Right renal pelvis (tissue), 4 donors: ENCODE results near the gene DIP2C. TPM values are rescaled to one million over a fixed set of nuclear protein-coding genes. Genes with fewer than 3 reads are reported as not detected.
A peak's percentile ranks its signal among the peaks of the same experiment; 100 is the strongest.
"Not testable (repeated sequence)": the region's sequence is repeated elsewhere in the genome, so short reads cannot be mapped to it uniquely, and the experiment has no call there.

ENCODE experiments used
- DNase-seq, 4 donors: peaks; one replicate each; pipeline ENCODE4 v3.0.0-alpha.2; 2013; ENCODE audit warnings: low read depth in 4 of 4, low spot score in 3 of 4, missing footprints in 1 of 4
- polyA plus RNA-seq, 4 donors: library from polyadenylated mRNA; unstranded; fragments of 120-200 nt; gene quantifications; one replicate each; pipeline ENCODE4 v1.2.1, GENCODE V29; 2013; ENCODE audit not compliant: insufficient read length in 4 of 4

DIP2C gene
- polyA plus RNA-seq, 4 donors = 19.6 to 22.4 (median 21.1) TPM

GRCh38 chr10:307659-308058 is 381.8 kb downstream of the DIP2C start:
- no peak for DNase-seq

- peak; percentile 23 to 57 (median 42) for DNase-seq
These were observed 382.7 kb downstream of the DIP2C start for GRCh38 chr10:306675-307185.

GRCh38 chr10:306007-306674 is 383.3 kb downstream of the DIP2C start:
- no peak for DNase-seq

DNA sequence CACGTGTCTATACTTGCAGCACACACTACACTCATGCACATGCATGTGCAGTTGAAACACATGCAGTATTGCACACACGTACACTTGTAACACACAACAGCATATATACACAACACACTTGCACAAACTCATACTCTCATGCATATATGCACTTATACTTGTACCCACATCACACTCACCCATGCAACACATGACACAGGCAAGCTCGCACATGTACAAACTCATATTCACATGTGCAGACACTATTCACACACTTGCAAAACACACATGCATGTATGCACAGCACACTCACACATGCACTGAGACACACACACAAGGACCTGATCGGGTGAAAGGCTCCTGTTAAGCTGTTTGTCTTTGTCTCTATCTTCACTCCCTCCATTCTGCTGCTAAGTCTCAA is 384.4 kb downstream of the DIP2C start:
- DNase-seq = no peak

DNA sequence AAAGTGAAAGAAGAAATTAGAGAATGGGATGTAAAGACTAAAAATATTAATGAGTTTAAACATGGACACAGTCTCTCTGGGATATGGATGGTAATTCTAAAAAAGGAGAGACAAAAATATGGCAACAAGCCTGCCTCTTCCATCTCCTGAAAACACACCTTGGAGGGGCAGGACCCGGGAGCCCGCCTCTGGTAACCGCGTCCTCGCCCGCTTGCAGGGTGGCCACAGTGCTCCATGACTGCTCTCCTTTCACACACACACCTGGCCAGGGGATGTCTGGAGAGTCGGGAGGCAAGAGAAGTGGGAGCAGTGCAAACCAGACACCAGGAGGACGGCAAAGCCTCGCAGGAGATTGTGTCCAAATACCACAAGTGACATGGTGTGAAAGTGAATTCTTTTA is 387.9 kb downstream of the DIP2C start:
- no peak for DNase-seq

DNA sequence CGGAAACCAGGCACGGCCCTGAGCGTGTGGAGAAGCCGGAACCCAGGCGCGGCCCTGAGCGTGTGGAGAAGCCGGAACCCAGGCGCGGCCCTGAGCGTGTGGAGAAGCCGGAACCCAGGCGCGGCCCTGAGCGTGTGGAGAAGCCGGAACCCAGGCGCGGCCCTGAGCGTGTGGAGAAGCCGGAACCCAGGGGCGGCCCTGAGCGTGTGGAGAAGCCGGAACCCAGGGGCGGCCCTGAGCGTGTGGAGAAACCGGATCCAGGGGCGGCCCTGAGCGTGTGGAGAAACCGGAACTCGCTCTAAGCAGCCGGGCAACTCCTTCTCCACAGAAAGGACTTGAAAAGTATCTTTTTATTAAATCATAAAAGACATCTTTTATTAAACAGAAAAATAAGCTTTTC is 388.9 kb downstream of the DIP2C start:
- DNase-seq = not testable (repeated sequence)

DNA sequence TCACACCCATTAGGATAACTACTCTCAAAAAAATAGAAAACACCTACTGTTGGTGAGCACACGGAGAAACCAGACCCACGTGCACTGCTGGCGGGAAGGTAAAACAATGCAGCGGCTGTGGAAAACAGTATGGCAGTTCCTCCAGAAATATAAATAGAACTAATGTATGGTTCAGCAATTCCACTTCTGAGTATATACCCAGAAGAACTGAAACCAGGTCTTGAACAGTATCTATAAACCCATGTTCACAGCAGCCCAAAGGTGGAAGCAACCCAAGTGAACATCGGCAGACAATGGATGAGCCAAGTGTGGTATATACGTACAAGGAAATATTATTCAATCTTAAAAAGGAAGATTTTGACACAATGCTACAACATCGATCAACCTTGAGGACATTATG is 389.5 kb downstream of the DIP2C start:
- DNase-seq = no peak

GRCh38 chr10:299512-299911 is 390.0 kb downstream of the DIP2C start:
- DNase-seq = no peak

- no peak for DNase-seq
These were observed 391.4 kb downstream of the DIP2C start for GRCh38 chr10:298033-298432.

GRCh38 chr10:297567-297966 is 391.9 kb downstream of the DIP2C start:
- DNase-seq = no peak

GRCh38 chr10:293636-294035 is 395.8 kb downstream of the DIP2C start:
- DNase-seq = no peak

DNA sequence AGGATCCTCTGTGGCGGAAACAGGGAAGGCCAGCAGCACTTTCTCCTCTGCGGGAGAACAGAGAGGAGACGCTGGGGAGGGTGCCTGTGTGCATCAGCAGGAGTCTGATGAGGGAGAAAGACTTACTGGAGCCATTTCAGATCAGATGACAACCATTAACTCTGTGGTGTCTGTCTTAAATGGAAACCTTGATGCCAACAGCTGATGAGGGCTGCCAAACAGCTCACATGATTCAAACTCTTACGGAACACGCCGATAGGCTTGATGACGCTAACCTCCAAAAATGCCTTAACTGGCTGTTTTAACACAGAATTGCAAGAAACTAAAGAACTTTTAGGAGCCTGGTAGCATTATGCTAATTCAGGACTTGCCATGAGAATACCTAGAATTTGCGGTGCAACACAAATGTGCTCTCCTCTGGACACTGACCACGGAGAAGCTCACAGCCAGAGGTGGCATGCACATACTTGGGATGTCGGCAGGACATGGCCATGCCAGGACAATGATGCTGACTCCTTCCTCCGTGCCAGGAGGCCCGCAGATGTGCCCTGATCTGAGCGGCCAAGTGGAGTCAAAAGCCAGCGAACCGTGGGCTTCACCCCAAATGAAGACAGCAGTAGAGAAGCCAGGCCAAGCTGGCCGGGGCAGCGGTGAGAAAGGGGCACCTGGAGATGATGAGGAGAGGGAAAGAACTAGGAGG is 399.3 kb downstream of the DIP2C start:
- no peak for DNase-seq

- no peak for DNase-seq
These were observed 399.9 kb downstream of the DIP2C start for GRCh38 chr10:289581-289980.

DNA sequence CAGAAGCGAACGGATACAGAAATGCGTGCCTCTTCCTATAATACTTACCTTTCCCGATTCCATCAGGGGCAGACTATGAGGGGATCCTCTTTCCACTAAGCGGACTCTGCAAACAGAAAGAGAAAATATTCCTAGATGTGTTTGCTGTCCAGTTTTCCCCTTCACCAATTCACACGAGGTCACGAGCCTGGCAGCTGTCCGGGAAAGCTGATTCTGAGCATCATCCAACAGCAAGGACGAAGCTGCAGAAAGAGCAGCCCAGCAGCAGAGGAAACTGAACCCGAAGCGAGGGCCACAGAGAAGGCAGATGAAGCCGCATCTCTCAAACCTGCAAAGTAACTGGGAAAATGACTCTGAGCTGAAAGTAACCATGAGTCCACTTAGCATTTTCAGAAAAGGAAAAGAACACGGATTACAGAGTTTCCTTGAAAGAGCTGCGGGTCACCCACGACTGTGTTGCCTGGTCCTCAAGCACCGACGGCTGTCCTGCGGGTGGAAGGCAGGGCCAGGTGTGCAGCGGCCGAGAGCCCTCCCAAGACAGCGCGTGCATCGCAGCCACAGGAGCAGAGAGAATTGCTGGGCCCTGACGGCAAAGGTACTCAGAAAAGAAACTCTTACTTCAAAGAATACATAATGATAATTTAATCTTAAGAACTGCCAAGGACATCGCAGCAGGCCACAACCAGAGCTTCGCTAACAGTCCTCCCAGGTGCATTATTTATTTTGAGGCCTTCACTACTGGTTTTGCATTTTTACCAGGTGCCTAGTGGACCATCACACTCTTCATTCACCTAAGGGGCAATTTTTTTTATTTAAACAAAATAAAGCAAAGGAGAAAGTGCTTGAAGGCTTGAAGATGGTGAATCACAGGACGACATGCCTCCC is 400.9 kb downstream of the DIP2C start:
- no peak for DNase-seq

DNA sequence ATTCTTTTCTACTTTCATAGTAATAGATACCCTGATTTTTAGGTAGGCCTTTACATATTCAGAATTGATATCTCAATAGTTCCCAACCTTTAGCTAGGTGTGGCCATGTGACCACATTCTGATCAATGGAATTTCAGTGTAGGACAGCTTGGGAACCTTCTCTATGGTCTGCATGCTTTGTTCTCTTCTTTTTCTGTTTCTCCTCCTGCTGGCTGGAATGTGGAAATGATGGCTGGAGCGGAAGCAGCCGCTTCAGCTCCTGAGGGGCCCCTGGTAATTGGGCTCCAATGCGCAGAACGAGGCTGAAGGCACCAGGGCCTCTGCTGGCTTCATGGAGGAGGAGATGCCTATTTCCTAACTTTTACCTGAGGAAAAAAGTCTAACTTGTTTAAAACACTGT is 401.7 kb downstream of the DIP2C start:
- DNase-seq = no peak

GRCh38 chr10:287026-287709 is 402.3 kb downstream of the DIP2C start:
- no peak for DNase-seq

GRCh38 chr10:285216-285615 is 404.3 kb downstream of the DIP2C start:
- DNase-seq = no peak

DNA sequence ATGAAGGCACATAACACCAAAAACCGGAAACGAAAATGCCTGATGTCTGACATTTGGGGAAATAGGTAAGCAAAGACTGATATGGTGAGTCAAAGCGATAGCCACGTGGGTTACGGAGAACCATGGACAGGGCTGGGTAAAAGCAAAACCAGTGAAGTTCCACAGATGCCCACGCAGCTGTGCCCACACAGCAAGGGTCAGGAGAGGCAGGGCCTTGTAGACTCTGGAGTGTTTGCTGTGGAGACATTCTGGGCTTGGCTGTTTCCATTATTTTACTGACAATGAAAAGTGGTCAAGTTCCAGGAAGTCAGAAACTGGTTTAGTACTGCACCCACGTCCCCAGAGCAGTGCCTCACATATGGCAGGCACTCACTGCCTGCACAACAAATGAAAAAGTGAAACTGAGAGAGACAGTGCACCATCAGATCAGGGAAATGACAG is 405.5 kb downstream of the DIP2C start:
- DNase-seq = no peak

GRCh38 chr10:283140-283479 is 406.4 kb downstream of the DIP2C start:
- no peak for DNase-seq

- no peak for DNase-seq
These were observed 407.0 kb downstream of the DIP2C start for GRCh38 chr10:282294-283139.
